DLD1 (cell line): ENCODE results near the gene PHACTR3.

Experiments
- in situ Hi-C: cut with HindIII; loops from 2 replicates; pipeline ENCODE4 v1.10.0; 2017; ENCODE audit warnings: low sequenced_read_pairs

PHACTR3 gene

GRCh38 chr20:59746155-59746554, 141.8 kb downstream of the PHACTR3 start:
- in situ Hi-C loops: no loop called here

GRCh38 chr20:59747671-59748515, 143.6 kb downstream of the PHACTR3 start:
- in situ Hi-C loops: no loop called here

GRCh38 chr20:59748619-59749191, 144.4 kb downstream of the PHACTR3 start:
- in situ Hi-C loops: no loop called here

- in situ Hi-C loops: no loop called here
These were observed 145.0 kb downstream of the PHACTR3 start for GRCh38 chr20:59749301-59749700.

- in situ Hi-C loops: no loop called here
These were observed 146.0 kb downstream of the PHACTR3 start for GRCh38 chr20:59750209-59750840.

GRCh38 chr20:59751075-59751711, 146.9 kb downstream of the PHACTR3 start:
- in situ Hi-C loops: no loop called here

- in situ Hi-C loops: no loop called here
These were observed 147.8 kb downstream of the PHACTR3 start for GRCh38 chr20:59752101-59752586.

GRCh38 chr20:59752704-59753460, 148.5 kb downstream of the PHACTR3 start:
- in situ Hi-C loops: no loop called here

- in situ Hi-C loops: no loop called here
These were observed 149.5 kb downstream of the PHACTR3 start for GRCh38 chr20:59753836-59754235.

- in situ Hi-C loops: no loop called here
These were observed 150.2 kb downstream of the PHACTR3 start for GRCh38 chr20:59754551-59754950.

- in situ Hi-C loops: no loop called here
These were observed 151.9 kb downstream of the PHACTR3 start for GRCh38 chr20:59756241-59756640.

- in situ Hi-C loops: no loop called here
These were observed 159.7 kb downstream of the PHACTR3 start for GRCh38 chr20:59764037-59764436.

- in situ Hi-C loops: no loop called here
These were observed 161.3 kb downstream of the PHACTR3 start for GRCh38 chr20:59765599-59766177.

- in situ Hi-C loops: no loop called here
These were observed 163.3 kb downstream of the PHACTR3 start for GRCh38 chr20:59767656-59768055.

GRCh38 chr20:59770270-59770669, 165.9 kb downstream of the PHACTR3 start:
- in situ Hi-C loops: no loop called here

- in situ Hi-C loops: no loop called here
These were observed 166.5 kb downstream of the PHACTR3 start for GRCh38 chr20:59770851-59771250.

- in situ Hi-C loops: no loop called here
These were observed 167.4 kb downstream of the PHACTR3 start for GRCh38 chr20:59771506-59772372.

- in situ Hi-C loops: no loop called here
These were observed 168.0 kb downstream of the PHACTR3 start for GRCh38 chr20:59772373-59772705.
